Breast epithelium (tissue), 4 donors: ENCODE data around the gene TMEM132C. TPM values are rescaled to one million over a fixed set of nuclear protein-coding genes. Genes with fewer than 3 reads are reported as not detected.

Source experiments
- DNase-seq, 2 donors: peaks; one replicate each; pipeline ENCODE4 v3.0.0-alpha.2; 2019; ENCODE audit warnings: low spot score in 2 of 2
- H3K27ac ChIP-seq, 2 donors: fragments of 200-600 bp; sonication (generic) in 1 of 2; one replicate each; pipeline ENCODE4 v1.5.1; 2016 to 2019; ENCODE audit warnings: mild to moderate bottlenecking in 1 of 2
- H3K27me3 ChIP-seq, 2 donors: fragments of 200-600 bp; sonication (generic) in 1 of 2; one replicate each; pipeline versions ENCODE4 v1.5.1 to v1.6.0; 2017 to 2019; ENCODE audit warnings: control low read depth in 1 of 2, mild to moderate bottlenecking in 1 of 2
- H3K36me3 ChIP-seq: fragments of 200-600 bp; one replicate; pipeline ENCODE4 v1.5.1; 2019
- H3K4me1 ChIP-seq, 2 donors: fragments of 200-600 bp; sonication (generic); one replicate each; pipeline ENCODE4 v1.5.1; 2016 to 2019; ENCODE audit warnings: control low read depth in 1 of 2
- H3K4me3 ChIP-seq, 3 donors: fragments of 200-600 bp; sonication (generic); 1 replicate in 2 of 3; 2 replicates in 1 of 3; pipeline ENCODE4 v1.5.1; 2016 to 2019; ENCODE audit warnings: mild to moderate bottlenecking in 3 of 3, moderate library complexity in 2 of 3
- H3K9me3 ChIP-seq, 2 donors: fragments of 200-600 bp; sonication (generic) in 1 of 2; one replicate each; pipeline ENCODE4 v1.5.1; 2016 to 2019; ENCODE audit warnings: control low read depth in 1 of 2
- CTCF ChIP-seq, 3 donors: fragments of 450-650 bp; IDR thresholded peaks; one replicate each; pipeline ENCODE4 v1.5.1; 2016 to 2017; ENCODE audit warnings: antibody characterized with exemption in 3 of 3, mild to moderate bottlenecking in 3 of 3, moderate library complexity in 3 of 3
- POLR2A ChIP-seq: fragments of 450-650 bp; IDR thresholded peaks from one replicate; pipeline ENCODE4 v1.6.1; 2016; ENCODE audit warnings: antibody characterized with exemption, mild to moderate bottlenecking, moderate library complexity
- POLR2AphosphoS5 ChIP-seq, 3 donors: sonication (generic); formaldehyde crosslinking; IDR thresholded peaks; one replicate each; pipeline ENCODE4 v1.6.1; 2017; ENCODE audit warnings: antibody characterized with exemption in 3 of 3
- intact Hi-C: fragments of 100-400 bp; cut with DNase I; formaldehyde crosslinking; loops from one replicate; pipeline ENCODE4 v1.15.1; 2023; ENCODE audit warnings: low total_unique reads
- total RNA-seq, 3 donors: library from RNA; depleted of rRNA; stranded (reverse); fragments of >200 nt; gene quantifications; one replicate each; pipeline ENCODE4 v1.1.0, GENCODE V29; 2016

Gene TMEM132C
- total RNA-seq, 3 donors from 2014 or later: 7.2 to 54.1 (median 15.7) TPM

- TF ChIP-seq CTCF (IDR thresholded peaks at IDR 0.05): no peak
- no peak for TF ChIP-seq POLR2AphosphoS5 (IDR thresholded peaks at IDR 0.05)
- TF ChIP-seq POLR2A: no peak
- Histone ChIP-seq H3K27ac (no peak overlapping the region), H3K4me3 (no peak overlapping the region), H3K4me1 (no peaks in the 10 kb centered on the region), H3K27me3 (peaks cover 0 to 3% of the 10 kb centered on the region in 2 donors), H3K9me3 (no peaks in the 10 kb centered on the region), H3K36me3 (no peaks in the 10 kb centered on the region)
- DNase-seq: no peak
- intact Hi-C loops: no loop called here
Measured at GRCh38 chr12:128365032-128365431, 98.1 kb downstream of the TMEM132C start.

GRCh38 chr12:128365651-128366231 lies 98.8 kb downstream of the TMEM132C start:
- intact Hi-C loops: no loop called here
- Histone ChIP-seq H3K27ac (peak overlapping the region in 1 of 2 donors; percentile 15), H3K9me3 (no peaks in the 10 kb centered on the region), H3K27me3 (peaks cover 0 to 3% of the 10 kb centered on the region in 2 donors), H3K36me3 (no peaks in the 10 kb centered on the region), H3K4me3 (peak overlapping the region; percentile 28 to 56 (median 41)), H3K4me1 (no peaks in the 10 kb centered on the region)
- DNase-seq: no peak
- TF ChIP-seq POLR2AphosphoS5 (IDR thresholded peaks at IDR 0.05) (no peak), CTCF (IDR thresholded peaks at IDR 0.05) (no peak), POLR2A (no peak)

- H3K27ac ChIP-seq: no peak overlapping the region
- intact Hi-C loops: no loop called here
- peaks cover 0 to 3% of the 10 kb centered on the region in 2 donors for H3K27me3 ChIP-seq
- no peaks in the 10 kb centered on the region for H3K36me3 ChIP-seq
- H3K4me3 ChIP-seq: no peak overlapping the region
- TF ChIP-seq POLR2A: no peak
- TF ChIP-seq CTCF (IDR thresholded peaks at IDR 0.05): no peak
- no peak for TF ChIP-seq POLR2AphosphoS5 (IDR thresholded peaks at IDR 0.05)
- no peaks in the 10 kb centered on the region for H3K9me3 ChIP-seq
- no peaks in the 10 kb centered on the region for H3K4me1 ChIP-seq
- no peak for DNase-seq
Measured at GRCh38 chr12:128367961-128368360, 101.0 kb downstream of the TMEM132C start.

- H3K27me3 ChIP-seq: peaks cover 0 to 8% of the 10 kb centered on the region in 2 donors
- H3K9me3 ChIP-seq: no peaks in the 10 kb centered on the region
- no peaks in the 10 kb centered on the region for H3K36me3 ChIP-seq
- no peak for DNase-seq
- no peak for TF ChIP-seq POLR2A
- no peak for TF ChIP-seq POLR2AphosphoS5 (IDR thresholded peaks at IDR 0.05)
- TF ChIP-seq CTCF (IDR thresholded peaks at IDR 0.05): no peak
- intact Hi-C loops: no loop called here
- H3K4me3 ChIP-seq: peak overlapping the region in 1 of 3 donors; percentile 3
- no peak overlapping the region for H3K27ac ChIP-seq
- H3K4me1 ChIP-seq: no peaks in the 10 kb centered on the region
Measured at GRCh38 chr12:128381541-128381940, 114.6 kb downstream of the TMEM132C start.

- H3K27me3 ChIP-seq: peaks cover 0 to 8% of the 10 kb centered on the region in 2 donors
- DNase-seq: no peak
- TF ChIP-seq POLR2AphosphoS5 (IDR thresholded peaks at IDR 0.05) (no peak), POLR2A (no peak), CTCF (IDR thresholded peaks at IDR 0.05) (no peak)
- H3K27ac ChIP-seq: no peak overlapping the region
- no peaks in the 10 kb centered on the region for H3K9me3 ChIP-seq
- intact Hi-C loops: no loop called here
- no peaks in the 10 kb centered on the region for H3K4me1 ChIP-seq
- H3K4me3 ChIP-seq: peak overlapping the region in 1 of 3 donors; percentile 3
- H3K36me3 ChIP-seq: no peaks in the 10 kb centered on the region
Measured at GRCh38 chr12:128381946-128382345, 115.0 kb downstream of the TMEM132C start.
